ENCODE measurements around the gene ZBTB7C. TPM values are rescaled to one million over a fixed set of nuclear protein-coding genes. Genes with fewer than 3 reads are reported as not detected.

ZBTB7C gene
- total RNA-seq, 3 donors from 2014 or later, result 5.6 to 26.5 (median 6.1) TPM

- intact Hi-C loops (cut with DNase I; ENCODE audit: low total_unique reads), result no loop called here
Measured at GRCh38 chr18:48296581-48296980, 112.6 kb downstream of the ZBTB7C start.

GRCh38 chr18:48295586-48296311, 113.4 kb downstream of the ZBTB7C start:
- H3K9me3 ChIP-seq, result no peaks in the 10 kb centered on the region
- peak in 1 of 2 donors; percentile 15 for DNase-seq (ENCODE audit: low spot score in 2 of 2)
- no peaks in the 10 kb centered on the region for H3K27me3 ChIP-seq
- peak overlapping the region; percentile 71 to 80 for H3K27ac ChIP-seq
- intact Hi-C loops (cut with DNase I; ENCODE audit: low total_unique reads), result no loop called here
- TF ChIP-seq POLR2A (IDR thresholded peaks at IDR 0.05) (no peak), CTCF (IDR thresholded peaks at IDR 0.05) (no peak), POLR2AphosphoS5 (IDR thresholded peaks at IDR 0.05) (no peak)
- H3K4me3 ChIP-seq, result no peak overlapping the region
- peaks cover 7 to 8% of the 10 kb centered on the region in 2 donors for H3K4me1 ChIP-seq
- no peaks in the 10 kb centered on the region for H3K36me3 ChIP-seq

More at GRCh38 chr18:48296581-48296980, 112.6 kb downstream of the ZBTB7C start:
- H3K4me3 ChIP-seq, result no peak overlapping the region
- DNase-seq (ENCODE audit: low spot score in 2 of 2), result peak in 1 of 2 donors; percentile 15
- no peak for TF ChIP-seq CTCF (IDR thresholded peaks at IDR 0.05)
- TF ChIP-seq POLR2A (IDR thresholded peaks at IDR 0.05), result no peak
- TF ChIP-seq POLR2AphosphoS5 (IDR thresholded peaks at IDR 0.05), result no peak
- H3K27ac ChIP-seq, result peak overlapping the region in 1 of 2 donors; percentile 71
- no peaks in the 10 kb centered on the region for H3K9me3 ChIP-seq
- no peaks in the 10 kb centered on the region for H3K36me3 ChIP-seq
- no peaks in the 10 kb centered on the region for H3K27me3 ChIP-seq
- H3K4me1 ChIP-seq, result peaks cover 7 to 8% of the 10 kb centered on the region in 2 donors

GRCh38 chr18:48294899-48295585, 114.1 kb downstream of the ZBTB7C start:
- Histone ChIP-seq H3K9me3 (no peaks in the 10 kb centered on the region), H3K4me3 (no peak overlapping the region), H3K27ac (peak overlapping the region; percentile 71 to 80), H3K36me3 (no peaks in the 10 kb centered on the region), H3K4me1 (peaks cover 7 to 8% of the 10 kb centered on the region in 2 donors), H3K27me3 (no peaks in the 10 kb centered on the region)
- intact Hi-C loops (cut with DNase I; ENCODE audit: low total_unique reads), result no loop called here
- peak in 1 of 2 donors; percentile 13 for DNase-seq (ENCODE audit: low spot score in 2 of 2)
- TF ChIP-seq CTCF (IDR thresholded peaks at IDR 0.05) (no peak), POLR2AphosphoS5 (IDR thresholded peaks at IDR 0.05) (no peak), POLR2A (IDR thresholded peaks at IDR 0.05) (no peak)

GRCh38 chr18:48293954-48294898, 115.0 kb downstream of the ZBTB7C start:
- peaks cover 7 to 8% of the 10 kb centered on the region in 2 donors for H3K4me1 ChIP-seq
- no peaks in the 10 kb centered on the region for H3K9me3 ChIP-seq
- peak overlapping the region; percentile 71 to 80 for H3K27ac ChIP-seq
- no peaks in the 10 kb centered on the region for H3K36me3 ChIP-seq
- no peak overlapping the region for H3K4me3 ChIP-seq
- TF ChIP-seq POLR2A (IDR thresholded peaks at IDR 0.05) (no peak), POLR2AphosphoS5 (IDR thresholded peaks at IDR 0.05) (no peak), CTCF (IDR thresholded peaks at IDR 0.05) (no peak)
- intact Hi-C loops (cut with DNase I; ENCODE audit: low total_unique reads), result no loop called here
- H3K27me3 ChIP-seq, result no peaks in the 10 kb centered on the region
- DNase-seq (ENCODE audit: low spot score in 2 of 2), result peak in 1 of 2 donors; percentile 19
